Tibial artery (tissue), 4 donors: ENCODE results near the gene ZNF775.

Source experiments
- DNase-seq, 2 donors: peaks; one replicate each; pipeline ENCODE4 v3.0.0-alpha.2; 2019
- H3K27ac ChIP-seq, 2 donors: fragments of 200-600 bp; sonication (generic) in 1 of 2; 1 replicate in 1 of 2; 2 replicates in 1 of 2; pipeline ENCODE4 v1.5.1; 2018 to 2019; ENCODE audit warnings: mild to moderate bottlenecking in 1 of 2
- H3K27me3 ChIP-seq, 2 donors: fragments of 200-600 bp; sonication (generic) in 1 of 2; one replicate each; pipeline versions ENCODE4 v1.5.1 to v1.6.0; 2016 to 2019
- H3K36me3 ChIP-seq, 3 donors: fragments of 200-600 bp; sonication (generic) in 2 of 3; one replicate each; pipeline ENCODE4 v1.5.1; 2016 to 2019; ENCODE audit warnings: mild to moderate bottlenecking in 2 of 3
- H3K4me1 ChIP-seq, 4 donors: fragments of 200-600 bp; sonication (generic) in 2 of 4; 1 replicate in 3 of 4; 2 replicates in 1 of 4; pipeline ENCODE4 v1.5.1; 2016 to 2019
- H3K4me3 ChIP-seq, 2 donors: fragments of 200-600 bp; sonication (generic) in 1 of 2; 1 replicate in 1 of 2; 2 replicates in 1 of 2; pipeline ENCODE4 v1.5.1; 2018 to 2019; ENCODE audit warnings: mild to moderate bottlenecking in 2 of 2
- H3K9me3 ChIP-seq, 3 donors: fragments of 200-600 bp; sonication (generic) in 1 of 3; one replicate each; pipeline ENCODE4 v1.5.1; 2016 to 2019
- intact Hi-C: fragments of 100-400 bp; cut with DNase I; formaldehyde crosslinking; loops from one replicate; pipeline ENCODE4 v1.15.0; 2023; ENCODE audit warnings: low total_unique reads
- TF ChIP-seq, protein P1 (sequence below), 2 experiments: fragments of 200-600 bp in 1 of 2; fragments of 450-650 bp in 1 of 2; IDR thresholded peaks; one replicate each; pipeline ENCODE4 v1.5.1; 2017 to 2019; ENCODE audit warnings: antibody characterized with exemption in 2 of 2, mild to moderate bottlenecking in 1 of 2, moderate library complexity in 1 of 2

ZNF775 gene

DNA sequence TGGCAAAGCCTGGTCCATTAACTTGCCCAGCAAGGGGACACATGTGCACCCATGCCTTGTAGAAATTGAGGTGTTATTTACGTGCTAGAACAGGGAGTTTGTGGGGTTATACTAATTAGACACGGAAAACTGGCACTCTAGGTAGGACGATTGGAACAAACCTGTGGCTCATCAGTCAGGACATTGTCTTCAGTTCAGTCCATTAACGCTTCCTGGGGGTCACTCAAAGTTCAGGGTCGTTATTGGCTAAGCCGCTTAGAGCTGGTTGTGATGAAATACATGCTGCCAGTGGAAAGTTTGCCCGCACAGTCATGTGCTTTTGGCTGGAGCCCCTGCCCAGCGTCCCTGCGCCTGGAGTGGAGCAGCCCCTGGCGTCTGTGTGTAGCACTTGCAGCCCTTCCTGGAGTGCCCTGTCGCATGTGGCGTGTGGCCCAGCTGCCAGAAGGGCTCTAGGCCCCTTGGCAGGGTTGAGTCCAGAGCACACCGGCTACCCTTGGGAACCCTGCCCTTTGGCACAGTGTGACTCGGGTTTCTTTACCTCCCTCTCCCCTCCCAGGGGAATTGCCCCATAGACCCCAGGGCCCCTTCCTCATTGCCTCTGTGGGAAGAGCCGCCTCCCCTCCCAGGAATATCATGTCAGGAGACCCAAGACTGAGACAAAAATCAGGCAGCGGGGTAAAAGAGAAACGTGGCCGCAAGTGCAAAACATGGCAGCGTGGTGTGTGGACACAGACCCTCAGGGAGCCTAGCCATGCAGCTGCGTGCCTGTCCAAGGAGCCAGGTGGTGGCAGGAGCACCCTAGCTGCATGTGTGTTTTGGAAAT, 9.8 kb downstream of the ZNF775 start:
- H3K27ac ChIP-seq: no peak overlapping the region
- TF ChIP-seq, protein P1, sequence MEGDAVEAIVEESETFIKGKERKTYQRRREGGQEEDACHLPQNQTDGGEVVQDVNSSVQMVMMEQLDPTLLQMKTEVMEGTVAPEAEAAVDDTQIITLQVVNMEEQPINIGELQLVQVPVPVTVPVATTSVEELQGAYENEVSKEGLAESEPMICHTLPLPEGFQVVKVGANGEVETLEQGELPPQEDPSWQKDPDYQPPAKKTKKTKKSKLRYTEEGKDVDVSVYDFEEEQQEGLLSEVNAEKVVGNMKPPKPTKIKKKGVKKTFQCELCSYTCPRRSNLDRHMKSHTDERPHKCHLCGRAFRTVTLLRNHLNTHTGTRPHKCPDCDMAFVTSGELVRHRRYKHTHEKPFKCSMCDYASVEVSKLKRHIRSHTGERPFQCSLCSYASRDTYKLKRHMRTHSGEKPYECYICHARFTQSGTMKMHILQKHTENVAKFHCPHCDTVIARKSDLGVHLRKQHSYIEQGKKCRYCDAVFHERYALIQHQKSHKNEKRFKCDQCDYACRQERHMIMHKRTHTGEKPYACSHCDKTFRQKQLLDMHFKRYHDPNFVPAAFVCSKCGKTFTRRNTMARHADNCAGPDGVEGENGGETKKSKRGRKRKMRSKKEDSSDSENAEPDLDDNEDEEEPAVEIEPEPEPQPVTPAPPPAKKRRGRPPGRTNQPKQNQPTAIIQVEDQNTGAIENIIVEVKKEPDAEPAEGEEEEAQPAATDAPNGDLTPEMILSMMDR (IDR thresholded peaks at IDR 0.05): peak; percentile 74 to 78
- H3K9me3 ChIP-seq: no peaks in the 10 kb centered on the region
- H3K4me3 ChIP-seq: no peak overlapping the region
- peaks cover 0 to 9% (median 5%) of the 10 kb centered on the region in 3 donors for H3K36me3 ChIP-seq
- intact Hi-C loops: no loop called here
- peaks cover 0 to 13% (median 3%) of the 10 kb centered on the region in 4 donors for H3K4me1 ChIP-seq
- DNase-seq: peak; percentile 48 to 82
- H3K27me3 ChIP-seq: no peaks in the 10 kb centered on the region

DNA sequence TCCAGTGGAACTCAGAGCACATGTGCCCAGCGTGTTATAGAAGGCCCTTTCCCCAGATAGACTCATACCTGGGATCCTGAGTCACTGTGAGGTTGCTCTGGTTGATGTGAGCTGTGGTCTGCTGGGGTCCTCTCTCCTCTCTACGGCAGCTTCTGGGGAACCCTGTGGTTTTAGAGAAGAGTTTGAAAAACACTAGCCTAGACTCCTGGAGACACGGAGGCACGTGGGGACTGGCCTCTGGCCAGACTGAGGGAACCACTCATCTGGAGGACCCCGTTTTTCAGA, 10.3 kb downstream of the ZNF775 start:
- intact Hi-C loops: no loop called here
- Histone ChIP-seq H3K27ac (no peak overlapping the region), H3K36me3 (peaks cover 0 to 9% (median 5%) of the 10 kb centered on the region in 3 donors), H3K4me3 (no peak overlapping the region), H3K9me3 (no peaks in the 10 kb centered on the region), H3K4me1 (peaks cover 0 to 12% (median 3%) of the 10 kb centered on the region in 4 donors), H3K27me3 (no peaks in the 10 kb centered on the region)
- TF ChIP-seq, protein P1 (IDR thresholded peaks at IDR 0.05): no peak
- DNase-seq: no peak

DNA sequence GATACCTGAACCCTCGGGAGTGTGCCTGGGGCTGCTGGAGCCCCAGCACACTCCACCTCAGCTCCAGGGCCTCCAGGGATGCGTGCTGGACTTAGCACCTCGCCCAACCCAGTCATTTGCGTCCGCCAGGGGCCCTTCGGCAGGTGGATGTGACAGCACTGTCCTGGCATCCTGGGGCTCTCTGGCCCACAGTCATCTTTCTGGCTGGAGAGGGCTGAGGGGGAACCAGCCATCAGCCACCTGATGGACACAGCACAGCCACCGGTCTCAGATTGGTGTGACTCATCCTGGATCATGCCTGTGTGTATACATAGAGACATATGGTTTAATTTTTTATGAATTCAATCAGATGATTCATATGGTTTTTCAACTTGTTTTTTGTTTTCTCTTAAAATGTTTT, 11.1 kb downstream of the ZNF775 start:
- peaks cover 0 to 9% (median 5%) of the 10 kb centered on the region in 3 donors for H3K36me3 ChIP-seq
- no peaks in the 10 kb centered on the region for H3K9me3 ChIP-seq
- H3K27me3 ChIP-seq: no peaks in the 10 kb centered on the region
- no peak overlapping the region for H3K4me3 ChIP-seq
- no peak for DNase-seq
- intact Hi-C loops: no loop called here
- peaks cover 0 to 10% (median 3%) of the 10 kb centered on the region in 4 donors for H3K4me1 ChIP-seq
- H3K27ac ChIP-seq: no peak overlapping the region
- TF ChIP-seq, protein P1 (IDR thresholded peaks at IDR 0.05): no peak

DNA sequence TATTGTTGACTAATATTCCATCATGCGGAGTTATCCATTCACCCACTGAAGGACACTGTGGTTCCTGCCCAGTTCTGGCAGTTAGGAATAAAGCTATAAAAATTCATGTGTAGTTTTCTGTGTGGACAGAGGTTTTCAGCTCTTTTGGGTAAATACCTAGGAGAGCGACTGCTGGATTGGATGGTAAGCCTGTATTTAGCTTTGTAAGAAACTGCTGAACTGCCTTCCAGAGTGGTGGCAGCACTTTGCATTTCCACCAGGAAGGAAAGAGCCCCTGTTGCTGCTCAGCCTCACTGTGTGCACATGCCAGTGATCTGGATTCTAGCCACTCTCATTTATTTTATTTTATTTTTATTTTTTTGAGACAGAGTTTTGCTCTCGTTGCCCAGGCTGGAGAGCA, 14.2 kb downstream of the ZNF775 start:
- Histone ChIP-seq H3K27ac (no peak overlapping the region), H3K4me1 (peaks cover 0 to 8% (median 3%) of the 10 kb centered on the region in 4 donors), H3K4me3 (no peak overlapping the region), H3K9me3 (no peaks in the 10 kb centered on the region), H3K27me3 (no peaks in the 10 kb centered on the region), H3K36me3 (peaks cover 3 to 35% (median 19%) of the 10 kb centered on the region in 3 donors)
- TF ChIP-seq, protein P1 (IDR thresholded peaks at IDR 0.05): no peak
- intact Hi-C loops: no loop called here
- DNase-seq: no peak

DNA sequence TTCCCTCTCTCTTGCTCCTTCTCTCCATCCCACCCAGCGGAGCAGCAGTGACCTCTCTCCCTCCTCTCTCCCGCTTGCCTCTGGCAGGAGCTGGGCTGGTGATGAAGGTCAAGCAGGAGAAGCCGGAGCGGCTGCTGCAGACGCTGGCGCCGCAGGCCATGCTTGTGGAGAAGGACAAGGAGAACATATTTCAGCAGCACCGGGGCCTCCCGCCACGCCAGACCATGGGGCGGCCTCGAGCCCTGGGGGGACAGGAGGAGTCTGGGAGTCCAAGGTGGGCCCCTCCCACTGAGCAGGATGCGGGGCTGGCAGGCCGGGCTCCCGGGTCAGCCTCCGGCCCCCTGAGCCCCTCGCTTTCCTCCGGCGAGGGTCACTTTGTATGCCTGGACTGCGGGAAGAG, 17.3 kb downstream of the ZNF775 start:
- Histone ChIP-seq H3K27ac (no peak overlapping the region), H3K9me3 (no peaks in the 10 kb centered on the region), H3K4me1 (no peaks in the 10 kb centered on the region), H3K4me3 (no peak overlapping the region), H3K27me3 (no peaks in the 10 kb centered on the region), H3K36me3 (peaks cover 3 to 33% (median 14%) of the 10 kb centered on the region in 3 donors)
- no peak for DNase-seq
- TF ChIP-seq, protein P1 (IDR thresholded peaks at IDR 0.05): no peak
- intact Hi-C loops: no loop called here
